Body of pancreas (tissue), 4 donors: Measurements from ENCODE around the gene HLA-B.

ENCODE experiments used
- POLR2A ChIP-seq, 3 donors: fragments of 450-650 bp; IDR thresholded peaks; one replicate each; pipeline ENCODE4 v1.6.1; 2016; ENCODE audit warnings: antibody characterized with exemption in 3 of 3, mild to moderate bottlenecking in 2 of 3
- TF ChIP-seq, protein P1 (sequence below), 7 experiments: fragments of 450-650 bp in 4 of 7; fragments of 200-600 bp in 3 of 7; sonication (generic) in 3 of 7; IDR thresholded peaks; one replicate each; pipeline ENCODE4 v1.5.1; 2016 to 2019; ENCODE audit warnings: antibody characterized with exemption in 7 of 7

DNA sequence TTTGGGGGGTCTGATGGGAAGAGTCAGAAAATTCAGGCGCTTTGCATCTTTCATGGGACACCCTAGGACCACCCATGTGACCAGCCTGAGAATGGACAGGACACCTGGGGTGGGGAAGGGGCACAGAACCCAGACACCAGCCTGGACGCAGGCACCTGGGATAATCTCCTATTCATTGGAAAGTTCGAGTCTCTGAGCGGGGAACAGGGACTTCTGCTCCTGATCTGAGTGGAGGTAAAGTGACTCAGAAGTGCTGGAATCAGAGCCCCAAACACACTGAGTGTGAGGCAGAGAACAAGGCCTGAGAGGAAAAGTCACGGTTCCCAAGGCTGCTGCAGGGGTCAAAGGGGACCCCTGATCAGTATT lies 1.4 kb downstream of the HLA-B start:
- TF ChIP-seq POLR2A (IDR thresholded peaks at IDR 0.05) = no peak
- TF ChIP-seq, protein P1, sequence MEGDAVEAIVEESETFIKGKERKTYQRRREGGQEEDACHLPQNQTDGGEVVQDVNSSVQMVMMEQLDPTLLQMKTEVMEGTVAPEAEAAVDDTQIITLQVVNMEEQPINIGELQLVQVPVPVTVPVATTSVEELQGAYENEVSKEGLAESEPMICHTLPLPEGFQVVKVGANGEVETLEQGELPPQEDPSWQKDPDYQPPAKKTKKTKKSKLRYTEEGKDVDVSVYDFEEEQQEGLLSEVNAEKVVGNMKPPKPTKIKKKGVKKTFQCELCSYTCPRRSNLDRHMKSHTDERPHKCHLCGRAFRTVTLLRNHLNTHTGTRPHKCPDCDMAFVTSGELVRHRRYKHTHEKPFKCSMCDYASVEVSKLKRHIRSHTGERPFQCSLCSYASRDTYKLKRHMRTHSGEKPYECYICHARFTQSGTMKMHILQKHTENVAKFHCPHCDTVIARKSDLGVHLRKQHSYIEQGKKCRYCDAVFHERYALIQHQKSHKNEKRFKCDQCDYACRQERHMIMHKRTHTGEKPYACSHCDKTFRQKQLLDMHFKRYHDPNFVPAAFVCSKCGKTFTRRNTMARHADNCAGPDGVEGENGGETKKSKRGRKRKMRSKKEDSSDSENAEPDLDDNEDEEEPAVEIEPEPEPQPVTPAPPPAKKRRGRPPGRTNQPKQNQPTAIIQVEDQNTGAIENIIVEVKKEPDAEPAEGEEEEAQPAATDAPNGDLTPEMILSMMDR (IDR thresholded peaks at IDR 0.05) = no peak
